Epidermal melanocyte (primary cell): ENCODE results near the gene LTA.

Experiments
- DNase-seq: peaks from one replicate; pipeline ENCODE4 v3.0.0; 2011; ENCODE audit warnings: low spot score; ENCODE audit not compliant: insufficient read length

LTA gene

GRCh38 chr6:31622684-31623091, 50.6 kb downstream of the LTA start:
- DNase-seq = no peak
